HG03439 (cell line): ENCODE results near the gene OGDH.
A peak's percentile ranks its signal among the peaks of the same experiment; 100 is the strongest.
"Not testable (repeated sequence)": the region's sequence is repeated elsewhere in the genome, so short reads cannot be mapped to it uniquely, and the experiment has no call there.

Experiments
- ATAC-seq: cut with Tn5 transposase; IDR thresholded peaks from one replicate; pipeline ENCODE4 v1.9.1; 2021; ENCODE audit warnings: mild to moderate bottlenecking, moderate library complexity; ENCODE audit not compliant: unreplicated experiment

Gene OGDH

GRCh38 chr7:44606341-44607140 is at the start of gene OGDH:
Gene OGDH (plus strand): TSS chr7:44606627. CDS start chr7:44624344, 17,717 bp downstream.
- ATAC-seq = peak; percentile 89

GRCh38 chr7:44557485-44557884 is 48.9 kb upstream of the OGDH start:
- ATAC-seq = no peak

- no peak for ATAC-seq
These were observed 46.9 kb upstream of the OGDH start for GRCh38 chr7:44559485-44559884.

- ATAC-seq = no peak
These were observed 44.9 kb upstream of the OGDH start for GRCh38 chr7:44561481-44561880.

GRCh38 chr7:44561962-44562621 is 44.3 kb upstream of the OGDH start:
- ATAC-seq = no peak

- ATAC-seq = not testable (repeated sequence)
These were observed 43.8 kb upstream of the OGDH start for GRCh38 chr7:44562622-44562962.

- ATAC-seq = no peak
These were observed 43.2 kb upstream of the OGDH start for GRCh38 chr7:44563171-44563679.

- no peak for ATAC-seq
These were observed 41.8 kb upstream of the OGDH start for GRCh38 chr7:44564606-44565005.

GRCh38 chr7:44565097-44565794 is 41.2 kb upstream of the OGDH start:
- ATAC-seq = no peak

GRCh38 chr7:44565795-44566559 is 40.5 kb upstream of the OGDH start:
- no peak for ATAC-seq

GRCh38 chr7:44566680-44567079 is 39.7 kb upstream of the OGDH start:
- no peak for ATAC-seq

- ATAC-seq = no peak
These were observed 38.5 kb upstream of the OGDH start for GRCh38 chr7:44567884-44568283.

- ATAC-seq = no peak
These were observed 37.5 kb upstream of the OGDH start for GRCh38 chr7:44568771-44569560.

- no peak for ATAC-seq
These were observed 36.5 kb upstream of the OGDH start for GRCh38 chr7:44569959-44570358.

- ATAC-seq = no peak
These were observed 33.7 kb upstream of the OGDH start for GRCh38 chr7:44572771-44573170.

GRCh38 chr7:44573464-44574286 is 32.8 kb upstream of the OGDH start, which contains the start of gene DDX56:
Gene DDX56 (minus strand): TSS chr7:44573908. CDS start chr7:44573895, 13 bp downstream.
- peak; percentile 92 for ATAC-seq

GRCh38 chr7:44574287-44574872 is 32.0 kb upstream of the OGDH start:
- ATAC-seq = no peak

GRCh38 chr7:44575054-44575453 is 31.4 kb upstream of the OGDH start:
- ATAC-seq = no peak

GRCh38 chr7:44576228-44576627 is 30.2 kb upstream of the OGDH start:
- no peak for ATAC-seq
